ENCODE data around the gene TBX18. TPM values are rescaled to one million over a fixed set of nuclear protein-coding genes. Genes with fewer than 3 reads are reported as not detected.

TBX18 gene
- total RNA-seq, 2 donors from 2014 or later = 0.49 to 0.78 TPM

- no peak for ATAC-seq
- intact Hi-C loops (cut with DNase I, micrococcal nuclease) = no loop called here
- no peak for DNase-seq
These were observed 2.0 kb downstream of the TBX18 start for GRCh38 chr6:84762220-84763002.

DNA sequence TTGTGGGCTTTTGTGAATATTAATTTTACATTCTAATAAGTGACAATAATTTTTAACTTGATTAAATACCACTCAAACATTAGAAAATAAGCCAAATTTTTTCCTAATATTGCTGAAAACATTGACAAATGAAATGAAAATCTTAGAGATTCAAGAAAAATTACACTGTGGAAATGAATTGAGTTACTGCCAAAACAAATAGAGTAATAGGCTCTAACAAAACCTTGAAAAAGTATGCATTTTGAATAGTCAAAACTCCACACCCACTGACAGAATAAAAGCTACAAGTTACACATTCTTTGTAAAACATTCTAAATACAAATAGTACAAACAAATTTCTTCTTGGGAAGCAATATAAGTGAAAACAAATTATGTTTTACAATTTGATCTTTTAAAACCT is 5.9 kb downstream of the TBX18 start:
- intact Hi-C loops (cut with DNase I, micrococcal nuclease) = no loop called here
- ATAC-seq = no peak
- no peak for DNase-seq

- ATAC-seq (no peak), DNase-seq (no peak)
- intact Hi-C loops (cut with DNase I, micrococcal nuclease) = no loop called here
These were observed 7.5 kb downstream of the TBX18 start for GRCh38 chr6:84756877-84757276.

DNA sequence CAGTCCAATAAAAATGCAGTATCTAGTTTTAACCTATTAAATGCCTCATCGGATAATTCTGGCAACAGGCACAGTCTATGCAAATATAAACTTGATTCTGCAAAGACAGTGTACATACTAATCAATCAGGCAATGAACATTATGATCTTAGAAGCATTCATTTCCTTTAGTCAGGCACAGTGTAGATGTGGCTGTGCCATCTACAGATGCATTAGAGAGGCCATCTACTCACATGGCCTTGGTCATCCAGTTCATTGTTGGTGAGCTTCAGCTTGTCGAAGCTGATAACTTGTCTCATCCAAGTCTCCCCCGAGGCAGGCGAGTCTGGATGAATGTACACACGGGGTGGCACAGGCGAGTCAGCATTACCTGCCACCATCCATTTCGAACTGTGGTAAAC is 7.9 kb downstream of the TBX18 start:
- no peak for ATAC-seq
- intact Hi-C loops (cut with DNase I, micrococcal nuclease) = no loop called here

DNA sequence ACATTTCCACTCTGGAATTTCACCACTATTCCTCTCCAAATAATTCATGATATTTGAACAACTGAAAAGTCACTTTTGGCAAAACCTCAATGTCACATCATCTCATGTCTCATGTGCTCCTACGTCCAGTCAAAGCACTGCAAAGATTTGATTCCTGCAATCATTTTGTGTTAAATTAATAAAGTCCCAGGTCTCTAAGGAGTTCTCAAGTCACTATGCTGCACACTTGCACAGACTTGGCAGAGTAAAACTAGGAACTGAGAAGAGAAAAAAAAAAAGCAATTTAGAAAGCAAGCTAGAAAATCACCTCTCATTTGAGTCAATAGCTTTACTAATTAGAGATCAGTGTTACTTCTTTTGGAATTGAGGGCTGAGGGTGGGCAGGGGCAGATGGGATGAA is 11.2 kb downstream of the TBX18 start:
- intact Hi-C loops (cut with DNase I, micrococcal nuclease) = no loop called here
- DNase-seq (no peak), ATAC-seq (no peak)

More for the DNA sequence above, 7.9 kb downstream of the TBX18 start:
- no peak for DNase-seq

GRCh38 chr6:84752118-84752850 is 12.1 kb downstream of the TBX18 start:
- intact Hi-C loops (cut with DNase I, micrococcal nuclease) = no loop called here
- ATAC-seq = no peak
- no peak for DNase-seq

GRCh38 chr6:84749181-84749580 is 15.2 kb downstream of the TBX18 start:
- intact Hi-C loops (cut with DNase I, micrococcal nuclease) = no loop called here
- DNase-seq (no peak), ATAC-seq (no peak)

DNA sequence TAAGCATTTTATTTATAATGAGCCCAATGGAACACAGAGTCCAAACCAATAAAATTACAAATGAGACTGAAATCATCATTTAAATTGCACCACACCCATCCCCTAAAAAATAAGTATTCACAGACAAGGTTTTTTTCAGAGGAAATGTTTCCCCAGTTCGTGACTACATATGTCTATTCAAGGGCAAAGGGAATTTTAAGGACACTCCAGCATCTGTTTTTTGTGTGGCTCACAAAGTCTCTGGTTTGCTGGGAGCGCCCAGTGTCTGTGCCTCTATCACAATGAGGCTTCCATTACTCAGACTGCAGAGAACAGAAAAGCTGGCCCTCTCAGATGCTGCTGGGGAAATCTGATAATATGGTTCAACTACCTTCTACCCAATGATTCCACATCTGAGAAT is 16.0 kb downstream of the TBX18 start:
- intact Hi-C loops (cut with DNase I, micrococcal nuclease) = no loop called here
- no peak for ATAC-seq
- DNase-seq = no peak

DNA sequence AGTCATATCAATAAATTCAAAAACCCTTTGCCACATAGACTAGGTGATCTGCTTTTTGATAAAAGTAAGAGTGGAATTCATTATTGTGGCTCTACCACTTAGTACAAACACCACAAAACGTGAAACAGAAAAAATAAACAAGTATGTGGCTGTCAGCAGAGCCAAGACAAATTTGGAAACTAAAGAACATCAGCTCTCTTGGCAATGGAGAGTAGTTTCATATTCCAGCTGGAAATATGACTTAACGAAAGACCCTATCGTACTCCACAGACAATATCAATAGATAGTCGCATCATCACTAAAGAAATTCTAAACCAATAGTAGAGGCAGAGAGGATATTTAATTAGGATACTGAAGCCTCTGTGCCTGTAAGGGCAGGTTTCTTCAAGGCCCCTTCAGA is 20.8 kb downstream of the TBX18 start:
- DNase-seq = no peak
- intact Hi-C loops (cut with DNase I, micrococcal nuclease) = no loop called here
- ATAC-seq = no peak

GRCh38 chr6:84740385-84740784 is 24.0 kb downstream of the TBX18 start:
- DNase-seq (no peak), ATAC-seq (no peak)
- intact Hi-C loops (cut with DNase I, micrococcal nuclease) = no loop called here

- intact Hi-C loops (cut with DNase I, micrococcal nuclease) = no loop called here
- no peak for DNase-seq
- ATAC-seq = no peak
These were observed 24.6 kb downstream of the TBX18 start for GRCh38 chr6:84739866-84740208.

DNA sequence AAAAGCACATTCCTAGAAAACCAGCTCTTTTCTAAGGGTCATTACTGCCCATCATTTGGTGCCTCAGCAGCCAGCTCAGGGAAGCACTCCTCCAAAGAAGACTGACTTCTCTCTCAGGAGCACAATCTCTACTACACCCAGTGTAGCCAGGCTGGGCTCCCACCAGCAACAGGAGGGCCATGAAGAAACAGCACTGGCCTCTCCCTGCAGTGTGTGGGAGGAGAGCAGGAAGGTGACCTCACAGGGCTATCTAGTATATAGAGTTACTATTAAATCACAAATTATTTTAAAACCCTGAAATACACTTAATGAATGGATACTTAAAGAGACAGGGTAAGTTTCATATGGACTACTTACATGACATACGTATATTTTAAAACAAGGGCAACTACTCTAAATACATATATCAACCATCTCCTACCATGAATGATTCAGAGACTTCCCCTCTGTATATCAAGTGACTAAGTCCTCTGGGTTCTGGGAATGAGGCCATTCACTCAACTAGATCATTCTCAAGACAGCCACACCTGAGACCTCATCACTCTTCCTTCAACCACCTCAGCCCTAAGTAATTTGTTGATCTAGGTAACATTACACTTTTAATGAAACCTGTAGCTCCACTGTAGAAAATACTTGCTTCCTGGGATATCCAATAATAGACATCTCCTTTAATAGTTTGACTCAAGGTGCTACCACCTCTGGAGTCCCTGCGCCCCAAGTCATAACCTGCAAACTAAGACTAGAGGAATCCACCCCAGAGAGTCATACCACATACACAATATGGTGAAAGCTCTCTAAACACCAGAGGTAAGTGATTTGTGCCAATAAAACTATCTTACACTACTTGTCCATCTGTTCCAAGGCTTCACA is 25.2 kb downstream of the TBX18 start:
- ATAC-seq = no peak
- DNase-seq = no peak
- intact Hi-C loops (cut with DNase I, micrococcal nuclease) = no loop called here

DNA sequence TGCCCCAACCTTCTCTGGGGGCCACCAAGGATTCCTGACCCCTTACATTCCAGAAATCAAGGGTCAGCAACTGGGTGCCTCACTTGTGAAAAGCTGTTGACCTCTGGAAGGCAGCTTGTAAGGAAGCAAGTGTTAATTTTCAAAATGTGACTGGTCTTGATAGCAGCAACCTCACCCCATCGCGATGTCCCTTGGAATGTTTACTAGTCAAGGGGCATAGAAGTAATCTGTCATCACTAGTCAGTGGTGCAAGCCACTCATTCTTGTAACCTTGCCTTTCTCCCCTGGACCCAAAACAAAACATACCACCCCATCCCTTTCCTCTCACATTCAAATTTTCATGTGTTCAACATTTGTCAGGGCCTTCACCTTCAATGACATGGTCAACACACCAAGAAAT is 30.5 kb downstream of the TBX18 start:
- DNase-seq (no peak), ATAC-seq (no peak)
- intact Hi-C loops (cut with DNase I, micrococcal nuclease) = no loop called here

GRCh38 chr6:84731901-84732300 is 32.5 kb downstream of the TBX18 start:
- intact Hi-C loops (cut with DNase I, micrococcal nuclease) = no loop called here
- ATAC-seq (no peak), DNase-seq (no peak)

GRCh38 chr6:84731401-84731800 is 33.0 kb downstream of the TBX18 start:
- intact Hi-C loops (cut with DNase I, micrococcal nuclease) = no loop called here
- no peak for DNase-seq
- ATAC-seq = no peak

- DNase-seq (no peak), ATAC-seq (no peak)
- intact Hi-C loops (cut with DNase I, micrococcal nuclease) = no loop called here
These were observed 35.8 kb downstream of the TBX18 start for GRCh38 chr6:84728602-84729001.

- ATAC-seq = no peak
- intact Hi-C loops (cut with DNase I, micrococcal nuclease) = no loop called here
- DNase-seq = no peak
These were observed 45.2 kb downstream of the TBX18 start for GRCh38 chr6:84719152-84719551.

GRCh38 chr6:84718038-84718955 is 46.1 kb downstream of the TBX18 start:
- ATAC-seq = no peak
- DNase-seq = no peak
- intact Hi-C loops (cut with DNase I, micrococcal nuclease) = no loop called here

- ATAC-seq = no peak
- intact Hi-C loops (cut with DNase I, micrococcal nuclease) = no loop called here
- DNase-seq = no peak
These were observed 55.3 kb downstream of the TBX18 start for GRCh38 chr6:84709121-84709520.

All from left colon (tissue), 2 donors.